ENCODE data around the gene PRDX5. TPM values are rescaled to one million over a fixed set of nuclear protein-coding genes. Genes with fewer than 3 reads are reported as not detected.
A peak's percentile ranks its signal among the peaks of the same experiment; 100 is the strongest.

PRDX5 gene
- total and polyA plus RNA-seq, 9 of the 15 experiments (the other 6 are each of a cell fraction or from before 2014, with no cell fraction given), result 40.8 to 327 (median 204) TPM

DNA sequence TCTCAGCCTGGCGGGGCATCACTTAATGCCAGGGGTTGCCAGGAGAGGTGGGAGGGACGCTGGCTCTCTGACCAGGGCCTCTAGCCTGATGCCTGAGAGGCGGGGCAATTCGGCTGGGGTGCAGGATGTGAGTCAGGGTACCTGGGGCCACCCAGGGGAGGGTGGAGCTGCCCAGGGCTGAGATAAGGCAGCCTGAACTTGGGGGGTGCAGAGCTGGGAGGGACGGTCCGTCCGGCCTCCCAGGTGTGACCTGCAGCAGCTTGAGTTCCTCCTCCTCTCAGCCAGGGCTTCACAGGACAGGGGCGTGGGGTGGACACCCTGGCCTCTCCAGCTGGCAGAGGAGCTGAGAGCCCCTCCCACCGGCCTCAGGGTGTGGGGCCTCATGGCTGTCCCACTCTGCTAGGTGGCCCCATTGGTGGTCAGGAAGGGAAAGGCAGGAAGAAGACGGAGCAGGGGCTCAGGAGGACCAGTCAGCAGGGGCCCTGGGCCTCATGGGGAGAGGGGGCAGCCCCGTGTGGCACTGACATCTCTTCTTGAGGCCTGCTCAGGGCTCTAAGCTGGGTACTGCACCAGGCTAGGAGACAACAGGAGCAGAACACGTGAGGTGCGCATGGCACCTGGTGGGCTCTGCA is 40.1 kb downstream of the PRDX5 start (continued):
- TF ChIP-seq, protein P1, sequence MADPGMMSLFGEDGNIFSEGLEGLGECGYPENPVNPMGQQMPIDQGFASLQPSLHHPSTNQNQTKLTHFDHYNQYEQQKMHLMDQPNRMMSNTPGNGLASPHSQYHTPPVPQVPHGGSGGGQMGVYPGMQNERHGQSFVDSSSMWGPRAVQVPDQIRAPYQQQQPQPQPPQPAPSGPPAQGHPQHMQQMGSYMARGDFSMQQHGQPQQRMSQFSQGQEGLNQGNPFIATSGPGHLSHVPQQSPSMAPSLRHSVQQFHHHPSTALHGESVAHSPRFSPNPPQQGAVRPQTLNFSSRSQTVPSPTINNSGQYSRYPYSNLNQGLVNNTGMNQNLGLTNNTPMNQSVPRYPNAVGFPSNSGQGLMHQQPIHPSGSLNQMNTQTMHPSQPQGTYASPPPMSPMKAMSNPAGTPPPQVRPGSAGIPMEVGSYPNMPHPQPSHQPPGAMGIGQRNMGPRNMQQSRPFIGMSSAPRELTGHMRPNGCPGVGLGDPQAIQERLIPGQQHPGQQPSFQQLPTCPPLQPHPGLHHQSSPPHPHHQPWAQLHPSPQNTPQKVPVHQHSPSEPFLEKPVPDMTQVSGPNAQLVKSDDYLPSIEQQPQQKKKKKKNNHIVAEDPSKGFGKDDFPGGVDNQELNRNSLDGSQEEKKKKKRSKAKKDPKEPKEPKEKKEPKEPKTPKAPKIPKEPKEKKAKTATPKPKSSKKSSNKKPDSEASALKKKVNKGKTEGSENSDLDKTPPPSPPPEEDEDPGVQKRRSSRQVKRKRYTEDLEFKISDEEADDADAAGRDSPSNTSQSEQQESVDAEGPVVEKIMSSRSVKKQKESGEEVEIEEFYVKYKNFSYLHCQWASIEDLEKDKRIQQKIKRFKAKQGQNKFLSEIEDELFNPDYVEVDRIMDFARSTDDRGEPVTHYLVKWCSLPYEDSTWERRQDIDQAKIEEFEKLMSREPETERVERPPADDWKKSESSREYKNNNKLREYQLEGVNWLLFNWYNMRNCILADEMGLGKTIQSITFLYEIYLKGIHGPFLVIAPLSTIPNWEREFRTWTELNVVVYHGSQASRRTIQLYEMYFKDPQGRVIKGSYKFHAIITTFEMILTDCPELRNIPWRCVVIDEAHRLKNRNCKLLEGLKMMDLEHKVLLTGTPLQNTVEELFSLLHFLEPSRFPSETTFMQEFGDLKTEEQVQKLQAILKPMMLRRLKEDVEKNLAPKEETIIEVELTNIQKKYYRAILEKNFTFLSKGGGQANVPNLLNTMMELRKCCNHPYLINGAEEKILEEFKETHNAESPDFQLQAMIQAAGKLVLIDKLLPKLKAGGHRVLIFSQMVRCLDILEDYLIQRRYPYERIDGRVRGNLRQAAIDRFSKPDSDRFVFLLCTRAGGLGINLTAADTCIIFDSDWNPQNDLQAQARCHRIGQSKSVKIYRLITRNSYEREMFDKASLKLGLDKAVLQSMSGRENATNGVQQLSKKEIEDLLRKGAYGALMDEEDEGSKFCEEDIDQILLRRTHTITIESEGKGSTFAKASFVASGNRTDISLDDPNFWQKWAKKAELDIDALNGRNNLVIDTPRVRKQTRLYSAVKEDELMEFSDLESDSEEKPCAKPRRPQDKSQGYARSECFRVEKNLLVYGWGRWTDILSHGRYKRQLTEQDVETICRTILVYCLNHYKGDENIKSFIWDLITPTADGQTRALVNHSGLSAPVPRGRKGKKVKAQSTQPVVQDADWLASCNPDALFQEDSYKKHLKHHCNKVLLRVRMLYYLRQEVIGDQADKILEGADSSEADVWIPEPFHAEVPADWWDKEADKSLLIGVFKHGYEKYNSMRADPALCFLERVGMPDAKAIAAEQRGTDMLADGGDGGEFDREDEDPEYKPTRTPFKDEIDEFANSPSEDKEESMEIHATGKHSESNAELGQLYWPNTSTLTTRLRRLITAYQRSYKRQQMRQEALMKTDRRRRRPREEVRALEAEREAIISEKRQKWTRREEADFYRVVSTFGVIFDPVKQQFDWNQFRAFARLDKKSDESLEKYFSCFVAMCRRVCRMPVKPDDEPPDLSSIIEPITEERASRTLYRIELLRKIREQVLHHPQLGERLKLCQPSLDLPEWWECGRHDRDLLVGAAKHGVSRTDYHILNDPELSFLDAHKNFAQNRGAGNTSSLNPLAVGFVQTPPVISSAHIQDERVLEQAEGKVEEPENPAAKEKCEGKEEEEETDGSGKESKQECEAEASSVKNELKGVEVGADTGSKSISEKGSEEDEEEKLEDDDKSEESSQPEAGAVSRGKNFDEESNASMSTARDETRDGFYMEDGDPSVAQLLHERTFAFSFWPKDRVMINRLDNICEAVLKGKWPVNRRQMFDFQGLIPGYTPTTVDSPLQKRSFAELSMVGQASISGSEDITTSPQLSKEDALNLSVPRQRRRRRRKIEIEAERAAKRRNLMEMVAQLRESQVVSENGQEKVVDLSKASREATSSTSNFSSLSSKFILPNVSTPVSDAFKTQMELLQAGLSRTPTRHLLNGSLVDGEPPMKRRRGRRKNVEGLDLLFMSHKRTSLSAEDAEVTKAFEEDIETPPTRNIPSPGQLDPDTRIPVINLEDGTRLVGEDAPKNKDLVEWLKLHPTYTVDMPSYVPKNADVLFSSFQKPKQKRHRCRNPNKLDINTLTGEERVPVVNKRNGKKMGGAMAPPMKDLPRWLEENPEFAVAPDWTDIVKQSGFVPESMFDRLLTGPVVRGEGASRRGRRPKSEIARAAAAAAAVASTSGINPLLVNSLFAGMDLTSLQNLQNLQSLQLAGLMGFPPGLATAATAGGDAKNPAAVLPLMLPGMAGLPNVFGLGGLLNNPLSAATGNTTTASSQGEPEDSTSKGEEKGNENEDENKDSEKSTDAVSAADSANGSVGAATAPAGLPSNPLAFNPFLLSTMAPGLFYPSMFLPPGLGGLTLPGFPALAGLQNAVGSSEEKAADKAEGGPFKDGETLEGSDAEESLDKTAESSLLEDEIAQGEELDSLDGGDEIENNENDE (IDR thresholded peaks at IDR 0.05; ENCODE audit: low read depth, low read length), result no peak
- TF ChIP-seq NELFE (IDR thresholded peaks at IDR 0.05; ENCODE audit: insufficient read depth, insufficient read length), result no peak
- no peak for TF ChIP-seq BDP1 (IDR thresholded peaks at IDR 0.05; ENCODE audit: insufficient read depth, insufficient read length)
- TF ChIP-seq CBFA2T3 (IDR thresholded peaks at IDR 0.05), result peak; percentile 47; the same call in 1 of the 2 replicates
- TF ChIP-seq, protein P2, sequence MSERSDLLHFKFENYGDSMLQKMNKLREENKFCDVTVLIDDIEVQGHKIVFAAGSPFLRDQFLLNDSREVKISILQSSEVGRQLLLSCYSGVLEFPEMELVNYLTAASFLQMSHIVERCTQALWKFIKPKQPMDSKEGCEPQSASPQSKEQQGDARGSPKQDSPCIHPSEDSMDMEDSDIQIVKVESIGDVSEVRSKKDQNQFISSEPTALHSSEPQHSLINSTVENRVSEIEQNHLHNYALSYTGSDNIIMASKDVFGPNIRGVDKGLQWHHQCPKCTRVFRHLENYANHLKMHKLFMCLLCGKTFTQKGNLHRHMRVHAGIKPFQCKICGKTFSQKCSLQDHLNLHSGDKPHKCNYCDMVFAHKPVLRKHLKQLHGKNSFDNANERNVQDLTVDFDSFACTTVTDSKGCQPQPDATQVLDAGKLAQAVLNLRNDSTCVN (CRISPR knock-in tag; IDR thresholded peaks at IDR 0.05), result no peak
- TF ChIP-seq FOSL1 (tag; conservative IDR thresholded peaks at IDR 0.05), result peak; percentile 54
- TF ChIP-seq ZNF707 (CRISPR knock-in tag; conservative IDR thresholded peaks at IDR 0.05), result no peak
- no peak for TF ChIP-seq POLR2AphosphoS2 (IDR thresholded peaks at IDR 0.05; ENCODE audit: low read length)
- TF ChIP-seq RUNX1 (IDR thresholded peaks at IDR 0.05; ENCODE audit: low read depth), result no peak
- TF ChIP-seq, protein P3, sequence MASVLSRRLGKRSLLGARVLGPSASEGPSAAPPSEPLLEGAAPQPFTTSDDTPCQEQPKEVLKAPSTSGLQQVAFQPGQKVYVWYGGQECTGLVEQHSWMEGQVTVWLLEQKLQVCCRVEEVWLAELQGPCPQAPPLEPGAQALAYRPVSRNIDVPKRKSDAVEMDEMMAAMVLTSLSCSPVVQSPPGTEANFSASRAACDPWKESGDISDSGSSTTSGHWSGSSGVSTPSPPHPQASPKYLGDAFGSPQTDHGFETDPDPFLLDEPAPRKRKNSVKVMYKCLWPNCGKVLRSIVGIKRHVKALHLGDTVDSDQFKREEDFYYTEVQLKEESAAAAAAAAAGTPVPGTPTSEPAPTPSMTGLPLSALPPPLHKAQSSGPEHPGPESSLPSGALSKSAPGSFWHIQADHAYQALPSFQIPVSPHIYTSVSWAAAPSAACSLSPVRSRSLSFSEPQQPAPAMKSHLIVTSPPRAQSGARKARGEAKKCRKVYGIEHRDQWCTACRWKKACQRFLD (CRISPR knock-in tag; IDR thresholded peaks at IDR 0.05), result no peak; the same call in 1 of the 2 replicates
- peak; percentile 28; the same call in 1 of the 2 replicates for TF ChIP-seq KLF1 (tag; IDR thresholded peaks at IDR 0.05)
- TF ChIP-seq ZNF445 (CRISPR knock-in tag; IDR thresholded peaks at IDR 0.05; ENCODE audit: low read depth), result no peak
- 0 out of 2 replicates have a peak, but pooled peaks have one; percentile 15 for TF ChIP-seq HLTF (IDR thresholded peaks at IDR 0.05)
- no peak for TF ChIP-seq HNRNPLL (IDR thresholded peaks at IDR 0.05; ENCODE audit: low read depth, low read length, poor library complexity, severe bottlenecking)
